GM23338 (cell line): Measurements from ENCODE around the gene ST6GALNAC6. TPM values are rescaled to one million over a fixed set of nuclear protein-coding genes. Genes with fewer than 3 reads are reported as not detected.

ENCODE experiments used
- ATAC-seq: fragments of 200-7000 bp; cut with Tn5 transposase; 3 replicates; pipeline ENCODE4 v1.9.1; 2020
- DNase-seq: peaks from one replicate; pipeline ENCODE4 v3.0.0-alpha.2; 2015; ENCODE audit warnings: low spot score
- H2AFZ ChIP-seq: fragments of 200-600 bp; sonication (generic); 2 replicates; pipeline ENCODE4 v1.8.0; 2016; ENCODE audit warnings: antibody characterized with exemption, mild to moderate bottlenecking, moderate library complexity
- H3F3A ChIP-seq: fragments of 200-600 bp; sonication (generic); replicated peaks from 2 replicates; pipeline ENCODE4 v1.8.0; 2017; ENCODE audit warnings: antibody characterized with exemption, mixed run types, low read depth
- H3K27ac ChIP-seq: fragments of 200-600 bp; sonication (generic); 2 replicates; pipeline ENCODE4 v1.6.1; 2016; ENCODE audit warnings: low read depth
- H3K27me3 ChIP-seq: fragments of 200-600 bp; sonication (generic); 2 replicates; pipeline ENCODE4 v1.8.0; 2016; ENCODE audit warnings: mild to moderate bottlenecking, mixed run types, moderate library complexity; ENCODE audit not compliant: insufficient read depth
- H3K36me3 ChIP-seq: fragments of 200-600 bp; sonication (generic); 2 replicates; pipeline ENCODE4 v1.8.0; 2016; ENCODE audit warnings: mild to moderate bottlenecking; ENCODE audit not compliant: insufficient read depth
- H3K4me1 ChIP-seq: fragments of 200-600 bp; sonication (generic); 2 replicates; pipeline ENCODE4 v1.8.0; 2016; ENCODE audit warnings: mild to moderate bottlenecking, moderate library complexity; ENCODE audit not compliant: insufficient read depth
- H3K4me2 ChIP-seq: fragments of 200-600 bp; sonication (generic); 2 replicates; pipeline ENCODE4 v1.7.1; 2017; ENCODE audit warnings: mixed run types
- H3K4me3 ChIP-seq: fragments of 200-600 bp; sonication (generic); 2 replicates; pipeline ENCODE4 v1.6.1; 2016; ENCODE audit warnings: mixed run types
- H3K79me2 ChIP-seq: fragments of 200-600 bp; sonication (generic); replicated peaks from 2 replicates; pipeline ENCODE4 v1.8.0; 2017; ENCODE audit warnings: mild to moderate bottlenecking; ENCODE audit not compliant: insufficient read depth
- H3K9me2 ChIP-seq: fragments of 200-600 bp; sonication (generic); 2 replicates; pipeline ENCODE4 v1.8.0; 2017; ENCODE audit not compliant: insufficient read depth
- H4K20me1 ChIP-seq: fragments of 200-600 bp; sonication (generic); replicated peaks from 2 replicates; pipeline ENCODE4 v1.8.0; 2017; ENCODE audit warnings: mild to moderate bottlenecking; ENCODE audit not compliant: insufficient read depth
- H3K27ac Mint-ChIP-seq: 2 replicates; pipeline ENCODE4 v1.8.0; 2020; ENCODE audit warnings: inconsistent platforms, mild to moderate bottlenecking, moderate library complexity, mixed read lengths
- H3K27me3 Mint-ChIP-seq: 3 replicates; pipeline ENCODE4 v1.8.0; 2022; ENCODE audit warnings: low read depth, mild to moderate bottlenecking, moderate library complexity, mixed read lengths, inconsistent platforms; ENCODE audit not compliant: insufficient read depth, poor library complexity
- H3K36me3 Mint-ChIP-seq: 3 replicates; pipeline ENCODE4 v1.8.0; 2021; ENCODE audit warnings: low read depth, mild to moderate bottlenecking, inconsistent platforms, moderate library complexity, mixed read lengths
- H3K4me1 Mint-ChIP-seq: 3 replicates; pipeline ENCODE4 v1.8.0; 2020; ENCODE audit warnings: mild to moderate bottlenecking, inconsistent platforms, mixed read lengths
- H3K4me3 Mint-ChIP-seq: 3 replicates; pipeline ENCODE4 v1.8.0; 2021; ENCODE audit warnings: moderate library complexity, mild to moderate bottlenecking, inconsistent platforms, mixed read lengths
- H3K9me3 Mint-ChIP-seq: 3 replicates; pipeline ENCODE4 v1.8.0; 2020; ENCODE audit warnings: moderate library complexity, mild to moderate bottlenecking, inconsistent platforms, mixed read lengths
- CREB1 ChIP-seq: fragments of 250-450 bp; sonication (Bioruptor Pico); IDR thresholded peaks from 2 replicates; pipeline ENCODE4 v1.5.0; 2020; ENCODE audit warnings: low read depth, mild to moderate bottlenecking, moderate library complexity
- CTCF ChIP-seq, 2 experiments: fragments of 200-600 bp in 1 of 2; sonication (generic) in 1 of 2; conservative IDR thresholded peaks; 2 replicates each; pipeline versions ENCODE4 v1.5.1 to v1.6.1; 2016 to 2017; ENCODE audit warnings: antibody characterized with exemption in 2 of 2, low read depth in 2 of 2, mild to moderate bottlenecking in 2 of 2, moderate library complexity in 1 of 2
- ETS1 ChIP-seq: IDR thresholded peaks from 2 replicates; pipeline ENCODE4 v1.6.1; 2016; ENCODE audit warnings: antibody characterized with exemption
- EZH2 ChIP-seq: fragments of 200-600 bp; sonication (generic); IDR thresholded peaks from one replicate; pipeline ENCODE4 v1.8.0; 2017; ENCODE audit warnings: antibody characterized with exemption, mild to moderate bottlenecking, low read depth; ENCODE audit not compliant: unreplicated experiment
- EZH2phosphoT487 ChIP-seq: fragments of 200-600 bp; sonication (generic); IDR thresholded peaks from one replicate; pipeline ENCODE4 v1.8.1; 2018; ENCODE audit warnings: antibody characterized with exemption; ENCODE audit not compliant: unreplicated experiment
- NANOG ChIP-seq: IDR thresholded peaks from 2 replicates; pipeline ENCODE4 v1.6.1; 2016; ENCODE audit warnings: antibody characterized with exemption, borderline replicate concordance
- POLR2AphosphoS5 ChIP-seq: IDR thresholded peaks from 2 replicates; pipeline ENCODE4 v1.6.1; 2016; ENCODE audit warnings: antibody characterized with exemption, low read depth
- REST ChIP-seq: IDR thresholded peaks from one replicate; pipeline ENCODE4 v1.6.1; 2018; ENCODE audit warnings: antibody characterized with exemption; ENCODE audit not compliant: unreplicated experiment
- STAT1 ChIP-seq: IDR thresholded peaks from one replicate; pipeline ENCODE4 v1.6.1; 2016; ENCODE audit warnings: antibody characterized with exemption; ENCODE audit not compliant: unreplicated experiment
- ZNF114 ChIP-seq: fragments of 250-450 bp; sonication (Bioruptor Pico); IDR thresholded peaks from 2 replicates; pipeline ENCODE4 v1.5.0; 2020; ENCODE audit warnings: mild to moderate bottlenecking, moderate library complexity
- ZNF331 ChIP-seq: fragments of 250-450 bp; sonication (Bioruptor Pico); IDR thresholded peaks from 2 replicates; pipeline ENCODE4 v1.5.0; 2020; ENCODE audit warnings: low read depth, mild to moderate bottlenecking, moderate library complexity
- ZNF462 ChIP-seq: fragments of 250-450 bp; sonication (Bioruptor Pico); IDR thresholded peaks from 2 replicates; pipeline ENCODE4 v1.5.0; 2020; ENCODE audit warnings: mild to moderate bottlenecking, moderate library complexity
- polyA plus RNA-seq: library from polyadenylated mRNA; unstranded; fragments of >200 nt; fragmentation: Nextera tagmentation; extraction: Ambion mirVana; gene quantifications from 2 replicates; pipeline ENCODE4 v1.2.1, GENCODE V29; 2016
- total RNA-seq: library from RNA; depleted of rRNA; stranded (reverse); fragments of >200 nt; shearing (Covaris generic); gene quantifications from 2 replicates; pipeline ENCODE4 v1.2.3, GENCODE V29; 2014

Gene ST6GALNAC6
- total and polyA plus RNA-seq, 2 experiments from 2014 or later, result 20.7 to 39.2 TPM

- no peak for TF ChIP-seq ZNF462
- TF ChIP-seq ETS1, result no peak
- no peak for TF ChIP-seq CREB1 (CRISPR knock-in tag)
- TF ChIP-seq EZH2phosphoT487, result no peak
- no peak for TF ChIP-seq ZNF331
Measured at GRCh38 chr9:127862075-127863011, 37.1 kb downstream of the ST6GALNAC6 start (continued).

- DNase-seq (no peak), ATAC-seq (no peak)
- Histone ChIP-seq H3K27ac (no peak overlapping the region), H3K4me2 (no peak overlapping the region), H3F3A (0 out of 2 replicates have a peak, but pooled peaks cover 6% of the 10 kb centered on the region), H3K9me2 (no peaks in the 10 kb centered on the region), H3K27me3 (no peaks in the 10 kb centered on the region), H2AFZ (no peak overlapping the region), H3K4me3 (no peak overlapping the region), H4K20me1 (no peaks in the 10 kb centered on the region), H3K36me3 (no peaks in the 10 kb centered on the region), H3K4me1 (no peaks in the 10 kb centered on the region), H3K79me2 (no peaks in the 10 kb centered on the region)
- H3K9me3 Mint-ChIP-seq, result no peaks in the 10 kb centered on the region
- peaks cover 7% of the 10 kb centered on the region for H3K27me3 Mint-ChIP-seq
- no peak overlapping the region for H3K27ac Mint-ChIP-seq
- peaks cover 8% of the 10 kb centered on the region; the same call in 1 of the 3 replicates for H3K4me1 Mint-ChIP-seq
- H3K36me3 Mint-ChIP-seq, result no peaks in the 10 kb centered on the region
- no peak overlapping the region for H3K4me3 Mint-ChIP-seq
- no peak for TF ChIP-seq EZH2
- TF ChIP-seq NANOG, result no peak
- TF ChIP-seq POLR2AphosphoS5, result no peak
- TF ChIP-seq CTCF (conservative IDR thresholded peaks at IDR 0.05; ENCODE audit: low read depth in 2 of 2), result no peak
- no peak for TF ChIP-seq ZNF114
- TF ChIP-seq STAT1, result no peak
- TF ChIP-seq EZH2phosphoT487, result no peak
- no peak for TF ChIP-seq REST
Measured at GRCh38 chr9:127860779-127861178, 38.6 kb downstream of the ST6GALNAC6 start.
